ENCODE results near the gene SLC25A13.
"Not testable (repeated sequence)": the region's sequence is repeated elsewhere in the genome, so short reads cannot be mapped to it uniquely, and the experiment has no call there.

Gene SLC25A13

DNA sequence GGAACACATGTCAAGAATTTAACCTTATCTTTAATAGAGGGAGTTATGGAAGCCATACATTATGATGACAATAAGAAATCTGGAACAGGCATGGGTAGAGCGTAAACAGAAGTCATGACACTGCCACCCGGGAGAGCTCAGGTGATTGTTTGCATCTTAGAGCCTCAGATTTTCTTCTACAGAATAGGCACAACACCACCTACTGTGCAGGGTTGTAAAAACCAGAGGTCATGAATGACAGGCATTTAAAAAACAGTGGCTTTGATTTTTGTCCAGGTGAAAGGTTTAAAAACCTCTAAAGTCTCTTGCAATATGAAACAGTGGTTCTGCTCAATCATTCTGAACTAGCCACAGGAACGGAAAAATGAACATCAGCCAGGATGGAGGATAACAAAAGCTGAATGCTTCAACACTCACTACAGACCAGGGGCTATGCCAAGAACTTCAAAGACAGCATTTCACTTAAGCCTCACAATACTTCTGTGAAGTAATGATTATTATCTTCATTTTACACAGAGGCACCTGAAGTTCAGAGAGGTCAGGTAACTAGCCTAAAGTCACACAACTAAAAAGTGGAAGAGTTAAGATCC lies 123.8 kb downstream of the SLC25A13 start:
- no peak for DNase-seq

DNA sequence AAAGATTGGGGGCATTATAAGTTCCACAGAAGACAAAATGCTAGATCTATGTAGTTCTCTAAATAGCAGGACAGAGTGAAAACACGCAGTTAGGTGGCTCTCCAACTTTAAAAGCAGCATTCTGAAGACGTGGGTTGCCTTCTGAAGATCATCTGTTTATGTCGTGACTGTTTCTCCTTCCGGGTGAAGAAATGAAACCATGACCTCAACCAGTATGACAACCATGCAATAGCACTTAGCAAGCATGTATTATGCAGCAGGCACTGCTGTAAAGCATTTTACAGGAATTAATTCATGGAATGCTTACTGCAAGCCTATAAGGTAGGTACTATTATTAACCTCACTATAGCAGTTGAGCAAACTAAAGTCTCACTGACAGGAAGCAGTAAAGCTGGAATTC lies 125.2 kb downstream of the SLC25A13 start:
- DNase-seq: no peak

DNA sequence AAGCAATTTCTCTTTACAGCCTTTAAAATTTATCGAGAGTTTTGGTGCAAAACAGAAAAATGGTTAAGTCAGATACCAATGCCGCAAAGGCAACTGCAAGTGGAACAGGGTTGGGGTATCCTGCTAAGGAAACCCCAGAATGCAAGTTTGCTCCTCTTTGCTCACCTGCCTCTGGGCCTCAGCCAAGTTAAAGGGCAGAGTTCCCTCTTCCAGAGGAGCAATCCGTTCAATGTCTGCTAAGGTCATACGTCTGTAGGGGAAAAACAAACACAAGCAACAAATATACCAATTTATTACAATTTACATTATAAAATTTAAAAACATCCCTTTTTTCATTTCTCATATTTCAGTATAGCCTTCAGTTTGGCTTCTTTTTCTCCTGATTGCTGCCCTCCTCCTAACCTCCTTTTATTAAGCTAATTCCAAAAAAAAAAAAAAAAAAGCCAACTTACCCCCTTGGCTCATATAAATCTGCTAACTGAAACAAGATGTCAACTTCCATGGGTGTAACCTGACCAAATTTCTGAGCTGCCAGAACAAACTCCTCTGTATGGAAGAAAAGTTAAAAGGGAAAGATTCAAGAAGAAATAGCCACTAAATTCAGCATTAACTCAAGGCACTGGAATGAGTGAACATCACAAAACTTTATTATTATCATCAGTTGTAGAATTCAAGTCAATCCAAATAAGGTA lies 132.6 kb downstream of the SLC25A13 start:
- DNase-seq: no peak

DNA sequence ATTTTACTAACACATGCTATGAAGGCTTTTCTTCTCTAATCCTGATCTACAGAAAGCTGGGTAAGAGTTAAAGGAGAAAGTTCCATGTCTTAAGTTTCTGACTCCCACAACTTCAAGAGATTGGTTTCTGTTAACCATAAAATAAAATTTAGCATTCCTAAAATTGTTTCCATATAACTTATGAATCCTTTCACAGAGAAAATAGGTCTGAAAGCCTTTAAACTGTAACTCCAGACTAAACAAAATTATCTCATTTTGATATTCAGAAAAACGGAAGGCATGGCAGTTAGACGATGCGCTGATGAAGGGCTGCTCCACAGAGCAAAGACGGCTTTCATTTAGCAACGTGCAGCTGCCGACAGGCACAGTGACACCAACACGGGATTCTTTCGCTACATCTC lies 133.3 kb downstream of the SLC25A13 start:
- no peak for DNase-seq

DNA sequence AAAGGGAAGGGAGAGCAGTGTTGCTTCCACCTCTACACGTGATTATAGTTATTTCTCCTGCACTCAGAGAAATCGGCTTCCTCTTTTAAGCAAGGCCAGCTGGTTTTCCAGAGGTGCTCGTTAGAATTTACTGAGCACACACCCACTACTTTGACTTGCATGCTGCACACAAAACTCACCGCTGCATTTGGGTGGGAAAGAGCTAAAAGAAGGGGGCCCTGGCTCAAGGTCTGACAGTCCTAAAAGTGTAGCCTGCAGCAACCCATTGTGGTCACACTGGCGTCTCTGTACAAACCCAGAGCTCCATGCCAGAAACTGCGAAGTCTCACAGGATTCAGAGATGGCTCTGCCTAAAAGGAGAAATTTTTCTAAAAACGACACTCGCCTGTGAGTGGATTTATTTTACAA lies 133.7 kb downstream of the SLC25A13 start:
- no peak for DNase-seq

DNA sequence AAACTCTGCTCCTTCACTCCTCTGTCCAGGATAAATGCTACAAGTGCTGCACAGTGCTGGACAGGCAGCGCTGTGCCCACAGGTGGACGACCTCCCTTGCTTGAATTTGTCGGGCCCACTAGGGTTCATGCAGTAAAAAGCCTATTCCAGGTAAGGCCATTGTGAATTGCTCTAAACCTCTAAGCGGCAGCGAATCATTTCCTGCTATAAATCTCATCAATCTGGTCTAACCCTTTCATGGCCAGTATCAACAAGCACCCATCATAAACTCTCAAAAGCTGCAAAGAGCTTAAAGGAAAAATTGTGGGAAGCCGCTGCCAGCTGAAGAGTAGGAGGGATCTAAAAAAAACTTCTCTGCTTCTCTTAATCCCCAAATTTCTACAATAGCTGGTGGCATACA lies 134.2 kb downstream of the SLC25A13 start:
- DNase-seq: no peak

DNA sequence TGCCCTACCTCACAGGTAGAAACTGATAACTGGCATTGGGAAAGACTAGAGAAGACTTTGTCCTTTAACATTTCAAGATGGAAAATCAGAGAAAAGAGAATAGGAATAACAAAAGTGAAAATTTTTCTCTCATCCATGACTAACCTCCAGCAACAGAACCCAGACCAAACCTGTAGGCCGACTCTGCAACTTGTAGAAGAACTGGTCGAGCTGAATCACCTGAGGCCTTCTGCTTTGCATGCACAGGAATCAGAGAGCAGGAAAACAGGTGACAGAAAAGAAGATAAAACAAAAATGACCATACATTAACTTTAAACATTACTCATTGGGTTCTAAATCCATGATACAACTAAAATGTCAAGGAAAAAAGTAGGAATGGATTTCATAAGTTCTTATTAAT lies 137.1 kb downstream of the SLC25A13 start:
- no peak for DNase-seq

DNA sequence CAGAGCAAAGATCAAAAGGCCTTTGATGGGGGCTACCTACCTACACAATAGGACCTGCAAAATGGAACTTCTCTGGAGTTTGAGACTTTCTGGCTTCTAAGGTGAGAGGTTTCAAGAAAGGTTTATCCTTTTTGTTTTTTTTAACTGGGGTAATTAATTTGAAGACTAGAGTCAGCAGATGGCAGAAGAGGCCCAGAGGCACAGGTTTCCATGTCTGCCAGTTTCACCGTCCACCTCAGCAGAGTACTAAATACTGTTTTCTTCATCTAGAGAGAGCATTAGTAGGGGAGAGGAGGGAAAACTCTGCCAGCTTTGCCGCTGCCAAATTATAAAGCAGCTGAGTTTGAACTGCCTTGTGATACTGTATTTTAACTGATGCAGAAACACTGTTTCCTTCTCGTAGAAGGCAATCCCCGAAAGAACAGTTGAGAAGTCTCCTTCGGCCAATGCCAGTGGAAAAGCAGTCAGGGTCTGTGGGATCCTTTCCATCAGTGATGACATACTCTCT lies 138.7 kb downstream of the SLC25A13 start:
- DNase-seq: no peak

DNA sequence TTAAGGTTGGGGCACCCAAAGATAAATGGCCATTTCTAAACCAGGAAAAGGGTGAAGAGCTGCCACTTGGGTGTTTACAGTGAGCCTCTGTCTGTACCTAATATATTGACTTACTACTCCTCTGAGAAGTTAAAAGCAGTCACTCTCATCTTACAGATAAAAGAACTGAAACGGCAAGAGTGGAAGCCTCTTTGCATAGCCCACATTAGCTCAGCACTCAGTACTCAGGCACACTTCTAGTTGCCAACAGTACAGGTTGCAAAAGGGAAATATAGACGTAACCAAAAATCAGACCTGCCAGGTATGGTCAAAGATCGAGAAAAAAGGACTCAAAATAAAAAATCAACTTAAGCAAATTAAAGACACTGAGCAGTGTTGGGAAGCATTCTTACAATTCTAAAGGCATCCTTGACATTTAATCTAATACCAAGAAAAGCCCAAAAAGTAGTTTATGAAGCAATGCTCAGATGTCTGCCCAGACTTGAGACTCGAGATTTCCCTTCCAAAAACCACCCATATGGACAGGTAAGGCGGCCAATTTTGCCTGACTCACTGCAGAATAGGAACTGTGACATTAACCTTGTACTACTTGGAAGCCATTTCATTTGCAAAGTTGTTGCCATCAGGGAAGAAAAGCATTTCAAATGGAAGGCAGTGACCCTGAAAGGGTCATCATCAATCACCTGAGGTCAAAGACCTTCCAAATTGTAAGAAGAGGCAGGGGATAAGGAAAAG lies 139.3 kb downstream of the SLC25A13 start:
- DNase-seq: no peak

DNA sequence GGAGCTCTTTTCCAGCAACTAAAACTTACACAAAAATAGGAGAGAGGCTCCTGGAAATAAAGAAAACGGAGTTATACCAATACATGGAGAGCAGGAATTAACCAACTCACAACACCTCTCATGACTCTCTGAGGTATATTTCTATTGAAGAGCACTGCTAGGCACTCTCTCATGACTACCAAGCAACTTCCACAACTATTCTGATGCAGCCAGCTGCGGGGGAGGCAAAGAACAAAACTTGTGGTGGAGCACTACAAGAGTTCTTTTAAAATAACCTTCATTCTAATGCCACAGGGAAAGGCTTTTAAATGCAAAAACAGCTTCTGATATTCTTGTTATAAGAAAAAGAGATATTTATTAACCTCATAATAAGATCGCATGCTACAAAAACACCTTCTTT lies 140.7 kb downstream of the SLC25A13 start:
- no peak for DNase-seq

DNA sequence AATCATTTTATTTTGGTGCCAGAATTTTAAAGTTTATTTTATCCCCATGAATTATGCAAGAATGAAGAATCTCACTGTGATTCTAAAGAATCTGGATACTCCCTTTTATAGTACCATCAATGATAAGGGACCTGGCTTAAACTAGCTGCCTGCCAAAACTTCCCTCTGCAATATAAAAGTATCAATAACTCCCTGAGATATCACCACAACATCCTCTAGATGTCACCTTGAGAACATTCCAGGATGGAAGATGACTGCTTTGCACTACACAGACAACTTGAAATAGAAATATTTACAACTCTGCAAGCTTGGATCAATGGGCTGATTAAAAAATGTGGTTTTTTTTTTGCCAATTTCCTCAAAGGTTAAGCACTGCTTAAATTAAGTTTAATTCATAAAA lies 142.1 kb downstream of the SLC25A13 start:
- no peak for DNase-seq

DNA sequence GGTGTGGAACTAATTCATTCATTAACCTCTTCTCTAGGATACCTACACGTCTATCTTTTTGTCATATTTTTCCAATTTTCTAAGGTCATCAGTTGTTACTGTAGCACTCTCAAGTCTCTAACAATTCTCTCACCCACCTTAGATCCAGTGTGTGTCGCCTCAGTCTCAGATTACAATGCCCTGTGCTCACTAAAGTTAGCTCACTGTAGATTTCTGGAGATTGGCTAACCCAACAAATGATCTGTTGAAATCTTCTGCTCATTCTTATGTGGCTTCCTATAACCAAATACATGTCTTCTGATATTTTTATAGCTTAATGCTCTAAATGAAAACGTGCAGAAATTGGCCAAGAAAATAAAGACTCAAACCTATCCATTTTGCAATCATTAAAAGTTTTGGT lies 142.6 kb downstream of the SLC25A13 start:
- no peak for DNase-seq

DNA sequence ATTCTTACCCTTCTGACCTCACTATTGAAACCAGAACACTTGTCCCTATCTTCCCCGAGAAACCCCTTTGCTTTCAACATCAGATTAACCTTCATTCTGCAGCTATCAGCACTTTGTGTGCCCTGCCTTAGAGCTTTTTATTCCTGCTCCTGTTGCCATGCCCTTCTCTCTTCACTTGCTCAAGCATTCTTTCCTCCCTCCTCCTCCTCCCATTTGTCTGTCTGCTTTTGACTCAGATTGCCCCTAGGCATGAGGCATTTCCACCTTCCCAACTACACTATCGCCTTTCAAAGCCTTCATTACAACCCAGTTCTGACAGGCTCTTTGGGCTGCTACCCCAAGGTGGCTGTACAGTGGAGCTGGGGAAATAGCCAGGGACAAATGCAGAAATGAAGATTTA lies 143.3 kb downstream of the SLC25A13 start:
- no peak for DNase-seq

DNA sequence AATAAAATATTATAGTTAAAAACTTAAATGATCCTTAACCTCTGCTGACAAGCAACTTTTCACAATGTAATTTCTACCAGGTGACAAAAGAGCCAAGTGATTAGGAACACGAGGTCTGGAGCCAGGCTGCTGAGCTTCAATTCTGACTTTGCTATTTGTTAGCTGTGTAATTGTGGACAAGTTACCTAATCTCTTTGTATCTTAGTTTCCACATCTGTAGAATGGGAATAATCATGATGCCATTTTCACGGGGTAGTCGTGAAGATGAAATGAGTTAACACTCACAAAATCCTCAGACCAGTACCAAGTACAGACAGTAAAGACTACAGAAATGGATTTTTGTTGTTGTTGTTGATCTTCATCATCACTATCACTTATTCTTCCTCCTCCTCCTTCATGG lies 144.5 kb downstream of the SLC25A13 start:
- no peak for DNase-seq

DNA sequence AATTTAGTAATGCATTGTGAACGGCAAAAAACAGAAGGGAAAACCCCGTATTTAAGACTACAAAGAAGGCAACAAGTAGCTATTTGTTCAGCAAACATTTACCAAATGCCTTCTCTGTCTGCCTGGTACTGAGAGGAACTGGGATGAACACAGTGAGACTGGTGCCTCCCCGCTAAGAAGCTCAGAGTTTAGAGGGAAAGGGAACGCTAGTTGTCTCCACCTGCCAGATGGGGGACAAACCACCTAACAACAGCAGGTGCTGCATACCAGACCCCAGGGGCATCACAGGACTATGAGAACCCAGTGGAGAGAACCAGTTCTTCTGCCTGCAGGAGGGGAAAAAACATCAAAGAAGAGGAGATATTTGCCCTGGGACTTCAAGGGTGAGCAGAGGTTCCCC lies 147.1 kb downstream of the SLC25A13 start:
- DNase-seq: no peak

DNA sequence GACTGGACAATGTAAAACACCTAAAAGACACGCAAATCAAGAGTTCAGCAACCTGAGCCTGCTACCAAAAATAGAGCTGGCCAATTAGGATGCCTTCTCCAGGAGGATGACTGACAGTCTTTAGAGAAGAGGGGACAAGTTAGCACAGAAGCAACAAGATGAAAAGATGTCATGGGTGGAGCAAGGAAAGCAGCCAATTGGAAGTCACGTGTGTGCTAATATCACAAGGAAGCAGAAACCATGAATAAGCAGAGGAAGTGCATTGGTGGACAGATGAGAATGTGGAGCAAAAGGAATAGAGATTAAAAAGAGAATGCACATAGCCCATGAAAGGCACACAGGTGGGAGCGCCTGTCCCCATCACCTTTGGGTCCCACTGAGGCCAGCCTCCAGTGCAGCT lies 148.1 kb downstream of the SLC25A13 start:
- DNase-seq: no peak

DNA sequence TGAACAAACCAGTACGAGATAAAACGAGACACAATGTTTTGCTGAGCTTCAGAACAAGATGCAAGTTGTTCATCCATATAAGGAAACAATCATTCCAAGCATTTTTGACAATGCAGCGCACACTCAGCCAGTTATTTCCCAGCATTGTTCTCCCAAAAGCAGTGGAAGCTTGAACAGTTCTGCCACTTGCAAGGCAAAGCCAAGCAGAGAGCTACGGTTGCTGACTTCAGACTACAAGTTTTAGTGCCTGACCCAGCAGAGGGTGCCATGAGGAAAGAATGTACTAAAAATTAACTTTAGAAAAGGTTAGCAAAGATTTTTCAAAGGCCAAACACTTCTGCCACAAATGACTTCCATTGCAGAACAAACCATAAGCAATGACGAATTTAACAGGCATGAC lies 152.5 kb downstream of the SLC25A13 start:
- DNase-seq: no peak

DNA sequence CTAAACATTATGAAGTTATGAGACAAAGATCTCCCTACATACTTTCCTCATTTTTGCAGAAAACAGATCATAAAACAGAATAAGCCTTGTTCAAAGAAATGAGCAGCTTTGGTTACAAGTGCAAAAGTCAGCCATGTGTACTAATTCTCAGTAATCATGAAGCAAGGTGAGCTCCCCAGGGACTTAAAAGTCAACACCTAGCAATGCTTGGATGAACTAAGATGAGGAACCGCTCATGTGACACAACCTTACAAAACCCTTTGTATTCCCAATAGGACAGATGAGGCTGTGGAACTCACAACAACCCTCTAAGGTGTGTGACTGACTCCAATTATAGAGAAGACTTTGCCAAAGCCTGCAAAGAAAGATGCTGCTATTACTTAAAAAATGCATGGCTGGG lies 154.5 kb downstream of the SLC25A13 start:
- no peak for DNase-seq

DNA sequence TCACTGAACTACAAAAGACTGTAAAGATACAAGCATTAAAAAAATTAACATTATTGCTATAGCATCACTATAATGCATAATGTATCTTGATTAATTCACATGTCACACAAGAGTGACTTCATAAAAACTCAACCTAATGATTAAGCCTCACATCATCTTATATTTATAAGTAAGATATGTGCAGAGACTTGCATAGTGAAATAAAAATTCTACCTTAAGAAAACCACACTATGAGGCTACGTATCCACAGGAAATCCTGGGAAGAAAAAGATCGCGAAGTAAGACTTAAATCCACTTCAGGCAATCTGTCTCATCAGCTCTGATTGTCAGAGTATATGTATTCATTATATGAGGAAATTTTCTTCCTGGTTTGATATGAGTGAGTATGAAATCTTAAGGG lies 160.0 kb downstream of the SLC25A13 start:
- no peak for DNase-seq

DNA sequence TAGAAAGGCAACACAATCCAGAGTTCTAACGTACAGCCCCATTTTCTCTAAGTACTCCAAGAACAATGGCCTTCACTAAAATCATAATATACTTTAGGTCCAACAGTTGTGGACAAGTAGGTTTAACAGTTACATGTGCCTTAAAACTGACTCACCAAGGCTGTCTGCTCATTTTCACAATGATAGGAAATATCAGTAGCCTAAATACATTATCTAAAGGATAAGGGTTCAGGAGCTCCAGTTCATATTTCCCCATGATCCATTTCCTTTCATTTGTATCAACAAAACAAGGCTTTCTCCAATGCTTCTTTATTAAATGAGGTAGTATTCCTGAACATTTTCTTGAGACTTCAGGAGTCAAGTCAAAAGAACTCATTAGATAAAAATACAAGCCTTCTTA lies 164.0 kb downstream of the SLC25A13 start:
- DNase-seq: no peak

DNA sequence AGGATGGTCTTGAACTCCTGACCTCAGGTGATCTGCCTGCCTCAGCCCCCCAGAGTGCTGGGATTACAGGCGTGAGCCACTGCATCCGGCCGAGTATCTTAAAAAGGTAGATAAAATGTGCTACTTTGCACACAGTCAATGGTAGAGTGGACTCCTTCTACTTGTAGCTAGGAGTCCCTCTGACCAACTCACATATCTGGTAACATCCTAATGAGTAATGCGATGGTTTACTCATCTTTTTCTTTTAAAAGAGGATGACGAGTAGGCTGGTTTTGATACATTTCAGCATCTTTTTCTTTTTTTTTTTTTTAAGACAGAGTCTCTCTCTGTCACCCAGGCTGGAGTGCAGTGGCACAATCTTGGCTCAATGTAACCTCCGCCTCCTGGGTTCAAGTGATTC lies 167.4 kb downstream of the SLC25A13 start:
- DNase-seq: not testable (repeated sequence)

DNA sequence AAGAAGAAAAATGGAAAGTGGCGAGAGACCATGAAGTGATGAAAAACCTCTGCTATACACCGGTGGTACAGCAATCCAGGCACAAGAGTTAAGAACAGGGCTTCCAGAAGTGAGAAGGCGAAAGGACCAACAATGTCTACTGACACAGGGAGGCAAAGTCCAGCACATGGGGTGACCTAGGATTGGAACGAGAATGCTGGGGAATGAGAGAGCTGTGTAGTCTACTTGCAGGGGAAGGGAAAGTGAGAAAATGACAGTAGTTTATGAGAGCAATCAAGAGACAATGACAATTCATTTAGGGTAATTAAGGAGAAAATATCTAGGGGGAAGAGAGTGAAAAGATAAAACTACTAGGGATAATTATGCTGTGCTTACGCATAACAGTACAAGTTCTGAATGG lies 169.2 kb downstream of the SLC25A13 start:
- DNase-seq: no peak

DNA sequence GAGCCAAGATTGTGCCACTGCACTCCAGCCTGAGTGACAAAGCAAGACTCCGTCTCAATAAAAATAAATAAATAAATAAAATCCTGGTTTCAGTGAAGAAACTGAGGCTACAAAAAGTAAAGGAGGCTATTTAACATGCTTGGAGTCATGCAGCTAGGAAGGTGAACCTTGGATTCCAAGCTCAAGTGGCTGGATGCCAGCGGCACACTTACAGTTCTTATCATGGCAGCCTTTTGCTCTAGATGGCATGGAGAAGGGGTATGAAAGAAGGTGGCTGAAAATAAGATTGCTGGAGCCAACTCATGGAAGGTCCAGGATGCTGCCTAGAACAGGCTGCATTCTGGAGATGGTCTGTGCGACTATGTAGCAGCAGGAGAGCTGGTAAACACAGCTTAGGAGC lies 170.0 kb downstream of the SLC25A13 start:
- no peak for DNase-seq

DNA sequence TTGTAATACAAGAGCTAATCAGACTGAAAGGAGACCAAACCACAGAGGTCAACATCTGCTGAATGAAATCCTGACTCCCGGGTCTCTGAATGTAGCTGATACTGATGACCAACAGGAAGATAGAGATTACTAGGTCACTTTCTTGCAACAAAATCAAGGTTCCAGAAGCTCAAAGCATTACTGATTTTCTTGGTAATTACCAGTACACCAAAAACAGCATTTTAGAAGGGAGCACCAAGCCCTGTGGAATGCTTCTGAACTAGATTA lies 177.7 kb downstream of the SLC25A13 start:
- no peak for DNase-seq

Measured in NCI-H1694 treated with DMSO at 0.1 percent for 48 hours (cell line).